Keratinocyte (primary cell): Measurements from ENCODE around the gene BCOR.

Experiments used
- CTCF ChIP-seq, 3 experiments: IDR thresholded peaks in 1 of 3; conservative IDR thresholded peaks in 1 of 3; optimal IDR thresholded peaks in 1 of 3; 2 replicates in 2 of 3; 3 replicates in 1 of 3; pipeline versions ENCODE3 to v1.5.1; 2011; ENCODE audit warnings: low read length in 3 of 3, mild to moderate bottlenecking in 3 of 3, moderate library complexity in 2 of 3, control low read depth in 1 of 3, inconsistent platforms in 1 of 3; ENCODE audit not compliant: insufficient read depth in 2 of 3; ENCODE audit errors: extremely low read depth in 1 of 3
- EZH2 ChIP-seq: IDR thresholded peaks from one replicate; pipeline ENCODE4 v1.6.1; 2012; ENCODE audit warnings: inconsistent platforms, mild to moderate bottlenecking, low read length, moderate library complexity

- no peak for TF ChIP-seq EZH2
- no peak for TF ChIP-seq CTCF (optimal IDR thresholded peaks at IDR 0.05 in 1 of 3, IDR thresholded peaks at IDR 0.05 in 1 of 3, conservative IDR thresholded peaks at IDR 0.05 in 1 of 3; ENCODE audit: extremely low read depth in 1 of 3, insufficient read depth in 2 of 3, low read length in 3 of 3)
Measured at GRCh38 chrX:40061871-40062524, 35.8 kb downstream of the BCOR start.
